GM12878 (cell line): Measurements from ENCODE around the gene INO80E.

ENCODE experiments used
- ASH2L ChIP-seq: fragments of 300-600, 200-600 bp; sonication (generic); IDR thresholded peaks from 2 replicates; pipeline ENCODE4 v1.6.1; 2017; ENCODE audit warnings: low read depth, mild to moderate bottlenecking, borderline replicate concordance
- BRCA1 ChIP-seq: IDR thresholded peaks from 2 replicates; pipeline ENCODE4 v1.6.1; 2011; ENCODE audit warnings: low read depth, low read length, improper control_type of control experiment
- CBX5 ChIP-seq: sonication (generic); IDR thresholded peaks from 2 replicates; pipeline ENCODE4 v1.6.1; 2016; ENCODE audit warnings: low read depth, moderate library complexity, mild to moderate bottlenecking, inconsistent platforms
- CTCF ChIP-seq, 3 experiments: IDR thresholded peaks in 2 of 3; conservative IDR thresholded peaks in 1 of 3; 2 replicates each; pipeline ENCODE4 v1.5.1; 2011; ENCODE audit warnings: low read depth in 3 of 3, low read length in 3 of 3, mild to moderate bottlenecking in 3 of 3, control low read depth in 2 of 3, moderate library complexity in 2 of 3, inconsistent platforms in 1 of 3, mixed read lengths in 1 of 3; ENCODE audit not compliant: control insufficient read depth in 2 of 3, insufficient read depth in 1 of 3; ENCODE audit errors: extremely low read depth in 1 of 3
- CUX1 ChIP-seq: IDR thresholded peaks from 2 replicates; pipeline ENCODE4 v1.6.1; 2012; ENCODE audit warnings: improper control_type of control experiment, low read depth, low read length; ENCODE audit not compliant: insufficient replicate concordance
- NBN ChIP-seq: fragments of 450-650 bp; IDR thresholded peaks from 2 replicates; pipeline ENCODE4 v1.6.1; 2016
- POLR2AphosphoS5 ChIP-seq: IDR thresholded peaks from 2 replicates; pipeline ENCODE4 v1.6.1; 2011; ENCODE audit warnings: mild to moderate bottlenecking, low read length, inconsistent platforms
- SREBF1 ChIP-seq: IDR thresholded peaks from 2 replicates; pipeline ENCODE4 v1.6.1; 2012; ENCODE audit warnings: mild to moderate bottlenecking, low read length
- TBL1XR1 ChIP-seq: IDR thresholded peaks from 2 replicates; pipeline ENCODE4 v1.6.1; 2012; ENCODE audit warnings: low read depth, low read length, improper control_type of control experiment
- TF ChIP-seq, protein P1 (sequence below): fragments of 450-650 bp; formaldehyde crosslinking; IDR thresholded peaks from 2 replicates; pipeline ENCODE4 v1.4.0; 2022; ENCODE audit warnings: mild to moderate bottlenecking, moderate library complexity

GRCh38 chr16:30031477-30031918 lies 35.5 kb downstream of the INO80E start:
- TF ChIP-seq BRCA1 (no peak), CUX1 (no peak), ASH2L (no peak), TBL1XR1 (no peak), CBX5 (no peak), NBN (no peak), SREBF1 (no peak), POLR2AphosphoS5 (no peak), CTCF (IDR thresholded peaks at IDR 0.05 in 2 of 3, conservative IDR thresholded peaks at IDR 0.05 in 1 of 3; ENCODE audit: control insufficient read depth in 2 of 3, extremely low read depth in 1 of 3, insufficient read depth in 1 of 3, low read depth in 3 of 3, low read length in 3 of 3) (no peak)
- TF ChIP-seq, protein P1, sequence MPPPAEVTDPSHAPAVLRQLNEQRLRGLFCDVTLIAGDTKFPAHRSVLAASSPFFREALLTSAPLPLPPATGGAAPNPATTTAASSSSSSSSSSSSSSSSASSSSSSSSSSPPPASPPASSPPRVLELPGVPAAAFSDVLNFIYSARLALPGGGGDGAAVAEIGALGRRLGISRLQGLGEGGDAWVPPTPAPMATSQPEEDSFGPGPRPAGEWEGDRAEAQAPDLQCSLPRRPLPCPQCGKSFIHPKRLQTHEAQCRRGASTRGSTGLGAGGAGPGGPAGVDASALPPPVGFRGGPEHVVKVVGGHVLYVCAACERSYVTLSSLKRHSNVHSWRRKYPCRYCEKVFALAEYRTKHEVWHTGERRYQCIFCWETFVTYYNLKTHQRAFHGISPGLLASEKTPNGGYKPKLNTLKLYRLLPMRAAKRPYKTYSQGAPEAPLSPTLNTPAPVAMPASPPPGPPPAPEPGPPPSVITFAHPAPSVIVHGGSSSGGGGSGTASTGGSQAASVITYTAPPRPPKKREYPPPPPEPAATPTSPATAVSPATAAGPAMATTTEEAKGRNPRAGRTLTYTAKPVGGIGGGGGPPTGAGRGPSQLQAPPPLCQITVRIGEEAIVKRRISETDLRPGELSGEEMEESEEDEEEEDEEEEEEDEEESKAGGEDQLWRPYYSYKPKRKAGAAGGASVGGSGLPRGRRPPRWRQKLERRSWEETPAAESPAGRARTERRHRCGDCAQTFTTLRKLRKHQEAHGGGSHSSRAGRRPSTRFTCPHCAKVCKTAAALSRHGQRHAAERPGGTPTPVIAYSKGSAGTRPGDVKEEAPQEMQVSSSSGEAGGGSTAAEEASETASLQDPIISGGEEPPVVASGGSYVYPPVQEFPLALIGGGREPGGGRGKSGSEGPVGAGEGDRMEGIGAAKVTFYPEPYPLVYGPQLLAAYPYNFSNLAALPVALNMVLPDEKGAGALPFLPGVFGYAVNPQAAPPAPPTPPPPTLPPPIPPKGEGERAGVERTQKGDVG (CRISPR knock-in tag), result no peak
